ENCODE results near the gene F2RL1.
"Not testable (repeated sequence)": the region's sequence is repeated elsewhere in the genome, so short reads cannot be mapped to it uniquely, and the experiment has no call there.

Gene F2RL1

GRCh38 chr5:76855961-76856360 lies 37.1 kb downstream of the F2RL1 start:
- no peaks in the 10 kb centered on the region for H3K79me2 ChIP-seq
- no peaks in the 10 kb centered on the region for H3K9me3 ChIP-seq (ENCODE audit: control insufficient read depth, low read length)
- no peak overlapping the region for H3K4me2 ChIP-seq (ENCODE audit: low read length)
- H3K4me3 ChIP-seq (ENCODE audit: low read depth, low read length) = no peak overlapping the region
- no peaks in the 10 kb centered on the region for H3K36me3 ChIP-seq (ENCODE audit: control insufficient read depth, insufficient read depth, low read length)
- no peaks in the 10 kb centered on the region for H3K27me3 ChIP-seq (ENCODE audit: control insufficient read depth, insufficient read depth, low read length)
- no peak overlapping the region for H3K27ac ChIP-seq
- H2AFZ ChIP-seq = no peak overlapping the region
- H3K9ac ChIP-seq = no peak overlapping the region
- H3K4me1 ChIP-seq = no peaks in the 10 kb centered on the region
- TF ChIP-seq, protein P1, sequence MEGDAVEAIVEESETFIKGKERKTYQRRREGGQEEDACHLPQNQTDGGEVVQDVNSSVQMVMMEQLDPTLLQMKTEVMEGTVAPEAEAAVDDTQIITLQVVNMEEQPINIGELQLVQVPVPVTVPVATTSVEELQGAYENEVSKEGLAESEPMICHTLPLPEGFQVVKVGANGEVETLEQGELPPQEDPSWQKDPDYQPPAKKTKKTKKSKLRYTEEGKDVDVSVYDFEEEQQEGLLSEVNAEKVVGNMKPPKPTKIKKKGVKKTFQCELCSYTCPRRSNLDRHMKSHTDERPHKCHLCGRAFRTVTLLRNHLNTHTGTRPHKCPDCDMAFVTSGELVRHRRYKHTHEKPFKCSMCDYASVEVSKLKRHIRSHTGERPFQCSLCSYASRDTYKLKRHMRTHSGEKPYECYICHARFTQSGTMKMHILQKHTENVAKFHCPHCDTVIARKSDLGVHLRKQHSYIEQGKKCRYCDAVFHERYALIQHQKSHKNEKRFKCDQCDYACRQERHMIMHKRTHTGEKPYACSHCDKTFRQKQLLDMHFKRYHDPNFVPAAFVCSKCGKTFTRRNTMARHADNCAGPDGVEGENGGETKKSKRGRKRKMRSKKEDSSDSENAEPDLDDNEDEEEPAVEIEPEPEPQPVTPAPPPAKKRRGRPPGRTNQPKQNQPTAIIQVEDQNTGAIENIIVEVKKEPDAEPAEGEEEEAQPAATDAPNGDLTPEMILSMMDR (IDR thresholded peaks at IDR 0.05) = no peak

GRCh38 chr5:76856800-76857199 lies 38.0 kb downstream of the F2RL1 start:
- H2AFZ ChIP-seq; H3K4me1 ChIP-seq; H3K27me3 ChIP-seq (ENCODE audit: control insufficient read depth, insufficient read depth, low read length); H3K27ac ChIP-seq; H3K9me3 ChIP-seq (ENCODE audit: control insufficient read depth, low read length); H3K36me3 ChIP-seq (ENCODE audit: control insufficient read depth, insufficient read depth, low read length); H3K79me2 ChIP-seq; H3K4me2 ChIP-seq (ENCODE audit: low read length); H3K4me3 ChIP-seq (ENCODE audit: low read depth, low read length); H3K9ac ChIP-seq: not testable (repeated sequence)

GRCh38 chr5:76859591-76860247 lies 40.9 kb downstream of the F2RL1 start:
- no peak overlapping the region for H3K4me2 ChIP-seq (ENCODE audit: low read length)
- H3K79me2 ChIP-seq = no peaks in the 10 kb centered on the region
- no peak overlapping the region for H3K9ac ChIP-seq
- H3K4me1 ChIP-seq = no peaks in the 10 kb centered on the region
- no peaks in the 10 kb centered on the region for H3K36me3 ChIP-seq (ENCODE audit: control insufficient read depth, insufficient read depth, low read length)
- TF ChIP-seq, protein P1 (IDR thresholded peaks at IDR 0.05) = no peak
- no peak overlapping the region for H2AFZ ChIP-seq
- no peaks in the 10 kb centered on the region for H3K27me3 ChIP-seq (ENCODE audit: control insufficient read depth, insufficient read depth, low read length)
- H3K27ac ChIP-seq = no peak overlapping the region
- no peaks in the 10 kb centered on the region for H3K9me3 ChIP-seq (ENCODE audit: control insufficient read depth, low read length)
- no peak overlapping the region for H3K4me3 ChIP-seq (ENCODE audit: low read depth, low read length)

- H3K27me3 ChIP-seq (ENCODE audit: control insufficient read depth, insufficient read depth, low read length) = no peaks in the 10 kb centered on the region
- H3K9ac ChIP-seq = no peak overlapping the region
- no peaks in the 10 kb centered on the region for H3K79me2 ChIP-seq
- no peak overlapping the region for H3K4me3 ChIP-seq (ENCODE audit: low read depth, low read length)
- TF ChIP-seq, protein P1 (IDR thresholded peaks at IDR 0.05) = no peak
- H3K36me3 ChIP-seq (ENCODE audit: control insufficient read depth, insufficient read depth, low read length) = no peaks in the 10 kb centered on the region
- H3K4me1 ChIP-seq = no peaks in the 10 kb centered on the region
- no peak overlapping the region for H3K4me2 ChIP-seq (ENCODE audit: low read length)
- H3K27ac ChIP-seq = no peak overlapping the region
- no peaks in the 10 kb centered on the region for H3K9me3 ChIP-seq (ENCODE audit: control insufficient read depth, low read length)
- H2AFZ ChIP-seq = no peak overlapping the region
Measured at GRCh38 chr5:76861612-76862011, 42.8 kb downstream of the F2RL1 start.

DNA sequence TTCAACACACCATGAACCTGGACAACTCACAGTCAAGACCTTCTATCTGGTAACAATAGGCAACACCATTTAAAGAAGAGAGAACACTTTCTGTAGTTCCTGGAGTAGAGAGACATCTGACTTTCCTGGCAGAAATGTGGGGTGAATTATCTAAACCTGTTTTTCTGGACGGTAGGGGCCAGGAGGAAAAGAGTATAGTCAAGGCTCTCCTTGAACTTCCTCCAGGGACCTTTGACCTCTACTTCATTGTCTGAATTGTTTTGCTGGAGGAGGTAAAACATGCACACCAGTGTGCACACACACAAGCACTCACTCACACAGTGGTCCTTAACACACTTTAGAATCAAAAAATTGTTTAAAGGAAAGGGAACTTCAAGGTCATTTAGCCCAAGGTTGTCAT lies 44.2 kb downstream of the F2RL1 start:
- Histone ChIP-seq H3K9me3 (ENCODE audit: control insufficient read depth, low read length) (no peaks in the 10 kb centered on the region), H3K4me1 (no peaks in the 10 kb centered on the region), H3K4me3 (ENCODE audit: low read depth, low read length) (no peak overlapping the region), H3K9ac (no peak overlapping the region), H3K79me2 (no peaks in the 10 kb centered on the region), H3K27ac (no peak overlapping the region), H3K4me2 (ENCODE audit: low read length) (no peak overlapping the region), H3K36me3 (ENCODE audit: control insufficient read depth, insufficient read depth, low read length) (no peaks in the 10 kb centered on the region), H2AFZ (no peak overlapping the region), H3K27me3 (ENCODE audit: control insufficient read depth, insufficient read depth, low read length) (no peaks in the 10 kb centered on the region)
- TF ChIP-seq, protein P1 (IDR thresholded peaks at IDR 0.05) = no peak

All from parathyroid adenoma (tissue), 2 donors.